Esophagus squamous epithelium (tissue), 5 donors: Measurements from ENCODE around the gene SMIM15. TPM values are rescaled to one million over a fixed set of nuclear protein-coding genes. Genes with fewer than 3 reads are reported as not detected.
"Not testable (repeated sequence)": the region's sequence is repeated elsewhere in the genome, so short reads cannot be mapped to it uniquely, and the experiment has no call there.

Experiments
- DNase-seq: peaks from one replicate; lab custom pipeline; 2025; lab: John Stamatoyannopoulos, UW
- H3K27ac ChIP-seq, 4 donors: fragments of 200-600 bp; sonication (generic); one replicate each; pipeline ENCODE4 v1.5.1; 2016 to 2019; ENCODE audit warnings: mild to moderate bottlenecking in 1 of 4
- H3K27me3 ChIP-seq, 4 donors: fragments of 200-600 bp; sonication (generic); 1 replicate in 3 of 4; 2 replicates in 1 of 4; pipeline versions ENCODE4 v1.5.1 to v1.6.0; 2017 to 2021; ENCODE audit warnings: antibody characterized with exemption in 1 of 4
- H3K36me3 ChIP-seq, 3 donors: fragments of 200-600 bp; sonication (generic); one replicate each; pipeline ENCODE4 v1.5.1; 2016 to 2019
- H3K4me1 ChIP-seq, 3 donors: fragments of 200-600 bp; sonication (generic); one replicate each; pipeline ENCODE4 v1.5.1; 2017 to 2019
- H3K4me3 ChIP-seq, 4 donors: fragments of 200-600 bp; sonication (generic); 1 replicate in 3 of 4; 2 replicates in 1 of 4; pipeline ENCODE4 v1.5.1; 2016 to 2019; ENCODE audit warnings: mild to moderate bottlenecking in 2 of 4, moderate library complexity in 1 of 4
- H3K9me3 ChIP-seq, 3 donors: fragments of 200-600 bp; sonication (generic); one replicate each; pipeline ENCODE4 v1.5.1; 2016 to 2019
- POLR2A ChIP-seq, 4 donors: fragments of 450-650 bp; IDR thresholded peaks; one replicate each; pipeline ENCODE4 v1.6.1; 2017; ENCODE audit warnings: antibody characterized with exemption in 4 of 4, mild to moderate bottlenecking in 4 of 4, moderate library complexity in 3 of 4
- WGBS, 2 donors: methylation state at CpG; one replicate each; pipeline ENCODE4 v1.1.5; 2018; 5-methylcytosine and 5-hydroxymethylcytosine counted together
- intact Hi-C: fragments of 100-400 bp; cut with DNase I; formaldehyde crosslinking; loops from one replicate; pipeline ENCODE4 v1.15.0; 2022
- total RNA-seq, 4 donors: library from RNA; depleted of rRNA; stranded (reverse); fragments of >200 nt; gene quantifications; one replicate each; pipeline ENCODE4 v1.1.0, GENCODE V29; 2016
- TF ChIP-seq, protein P1 (sequence below), 6 experiments: fragments of 450-650 bp in 4 of 6; fragments of 200-600 bp in 2 of 6; sonication (generic) in 2 of 6; IDR thresholded peaks; one replicate each; pipeline ENCODE4 v1.5.1; 2016 to 2019; ENCODE audit warnings: antibody characterized with exemption in 6 of 6, mild to moderate bottlenecking in 4 of 6, moderate library complexity in 4 of 6
- donor health status: DM: yes; HTN: yes; CAD: no.

The SMIM15 gene
- total RNA-seq, 4 donors from 2014 or later, result 33.6 to 48.0 (median 41.5) TPM

DNA sequence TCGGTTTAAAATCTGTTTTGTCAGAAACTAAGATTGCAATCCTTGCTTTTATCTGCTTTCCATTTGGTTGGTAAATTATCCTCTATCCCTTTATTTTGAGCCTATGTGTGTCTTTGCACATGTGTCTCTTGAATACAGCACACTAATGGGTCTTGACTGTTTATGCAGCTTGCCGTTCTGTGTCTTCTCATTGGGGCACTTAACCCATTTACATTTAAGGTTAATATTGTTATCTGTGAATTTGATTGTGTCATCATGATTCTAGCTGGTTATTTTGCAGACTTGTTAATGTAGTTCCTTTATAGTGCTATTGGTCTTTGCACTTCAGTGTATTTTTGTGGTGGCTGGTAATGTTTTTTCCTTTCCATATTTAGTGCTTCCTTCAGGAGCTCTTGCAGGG, 36.3 kb upstream of the SMIM15 start:
- Histone ChIP-seq H3K4me3 (no peak overlapping the region), H3K9me3 (peaks cover 0 to 4% (median 0%) of the 10 kb centered on the region in 3 donors), H3K4me1 (no peaks in the 10 kb centered on the region), H3K27ac (no peak overlapping the region), H3K27me3 (no peaks in the 10 kb centered on the region), H3K36me3 (no peaks in the 10 kb centered on the region)
- intact Hi-C loops, result no loop called here
- no peak for DNase-seq
- TF ChIP-seq, protein P1, sequence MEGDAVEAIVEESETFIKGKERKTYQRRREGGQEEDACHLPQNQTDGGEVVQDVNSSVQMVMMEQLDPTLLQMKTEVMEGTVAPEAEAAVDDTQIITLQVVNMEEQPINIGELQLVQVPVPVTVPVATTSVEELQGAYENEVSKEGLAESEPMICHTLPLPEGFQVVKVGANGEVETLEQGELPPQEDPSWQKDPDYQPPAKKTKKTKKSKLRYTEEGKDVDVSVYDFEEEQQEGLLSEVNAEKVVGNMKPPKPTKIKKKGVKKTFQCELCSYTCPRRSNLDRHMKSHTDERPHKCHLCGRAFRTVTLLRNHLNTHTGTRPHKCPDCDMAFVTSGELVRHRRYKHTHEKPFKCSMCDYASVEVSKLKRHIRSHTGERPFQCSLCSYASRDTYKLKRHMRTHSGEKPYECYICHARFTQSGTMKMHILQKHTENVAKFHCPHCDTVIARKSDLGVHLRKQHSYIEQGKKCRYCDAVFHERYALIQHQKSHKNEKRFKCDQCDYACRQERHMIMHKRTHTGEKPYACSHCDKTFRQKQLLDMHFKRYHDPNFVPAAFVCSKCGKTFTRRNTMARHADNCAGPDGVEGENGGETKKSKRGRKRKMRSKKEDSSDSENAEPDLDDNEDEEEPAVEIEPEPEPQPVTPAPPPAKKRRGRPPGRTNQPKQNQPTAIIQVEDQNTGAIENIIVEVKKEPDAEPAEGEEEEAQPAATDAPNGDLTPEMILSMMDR (IDR thresholded peaks at IDR 0.05), result no peak
- no peak for TF ChIP-seq POLR2A (IDR thresholded peaks at IDR 0.05)
- 89 to 95% methylated on average over 2 of the region's 2 CpGs for WGBS, 2 donors

DNA sequence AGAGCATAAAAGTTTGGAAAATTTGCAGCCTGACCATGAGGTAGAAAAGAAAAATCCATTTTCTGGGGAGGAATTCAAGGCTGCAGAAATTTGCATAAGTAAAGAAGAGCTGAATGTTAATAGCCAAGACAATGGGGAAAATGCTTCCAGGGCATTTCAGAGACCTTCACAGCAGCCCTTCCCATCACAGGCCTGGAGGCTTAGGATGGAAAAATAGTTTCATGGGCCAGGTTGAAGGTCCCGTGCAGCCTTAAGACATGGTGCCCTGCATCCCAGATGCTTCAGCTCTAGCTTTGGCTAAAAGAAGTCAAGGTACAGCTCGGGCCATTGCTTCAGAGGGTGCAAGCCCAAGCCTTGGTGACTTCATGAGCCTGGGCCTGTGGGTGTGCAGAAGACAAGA, 25.6 kb upstream of the SMIM15 start:
- WGBS, 2 donors, result 93 to 100% methylated on average over 1 of the region's 2 CpGs
- intact Hi-C loops, H3K27me3 ChIP-seq, DNase-seq, H3K27ac ChIP-seq, H3K9me3 ChIP-seq, H3K36me3 ChIP-seq, H3K4me1 ChIP-seq, H3K4me3 ChIP-seq: not testable (repeated sequence)

DNA sequence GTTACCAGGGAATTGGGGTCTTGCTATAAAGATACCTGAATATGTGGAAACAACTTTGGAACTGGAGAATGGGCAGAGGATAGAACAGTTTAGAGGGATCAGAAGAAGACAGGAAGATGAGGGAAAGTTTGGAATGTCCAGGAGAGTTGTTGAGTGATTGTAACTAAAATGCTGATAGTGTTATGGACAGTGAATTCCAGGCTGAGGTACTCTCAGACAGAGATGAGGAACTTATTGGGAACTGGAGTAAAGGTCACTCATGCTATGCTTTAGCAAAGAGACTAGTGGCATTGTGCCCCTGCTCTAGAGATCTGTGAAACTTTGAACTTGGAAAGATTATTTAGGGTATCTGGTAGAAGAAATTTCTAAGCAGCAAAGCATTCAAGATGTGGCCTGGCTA, 25.1 kb upstream of the SMIM15 start:
- H3K4me3 ChIP-seq, H3K27ac ChIP-seq, intact Hi-C loops, H3K4me1 ChIP-seq, H3K27me3 ChIP-seq, DNase-seq, H3K9me3 ChIP-seq, H3K36me3 ChIP-seq: not testable (repeated sequence)

DNA sequence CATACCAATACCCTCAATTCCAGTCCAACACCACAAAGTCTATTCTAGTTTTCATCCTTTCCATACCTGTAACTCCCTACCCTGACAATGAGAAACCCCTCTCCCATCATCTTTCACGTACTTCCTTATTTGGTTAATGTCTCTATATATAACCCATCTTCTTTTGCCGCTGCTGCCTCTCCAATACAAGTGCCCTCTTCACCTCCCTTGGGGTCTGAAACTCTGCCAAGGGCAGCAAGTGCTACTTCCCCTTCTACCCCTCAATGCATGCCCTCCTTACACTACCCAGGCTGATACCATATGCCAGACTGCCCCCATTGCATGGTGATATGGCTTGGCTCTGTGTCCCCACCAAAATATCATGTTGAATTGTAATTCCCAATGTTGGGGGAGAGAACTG, 24.4 kb upstream of the SMIM15 start:
- no peak overlapping the region for H3K4me3 ChIP-seq
- DNase-seq, result no peak
- no peak overlapping the region for H3K27ac ChIP-seq
- H3K4me1 ChIP-seq, result peaks cover 0 to under 1% (median 0%) of the 10 kb centered on the region in 3 donors
- H3K36me3 ChIP-seq, result no peaks in the 10 kb centered on the region
- 65 to 84% methylated on average over 2 of the region's 2 CpGs for WGBS, 2 donors
- intact Hi-C loops, result no loop called here
- no peaks in the 10 kb centered on the region for H3K9me3 ChIP-seq
- TF ChIP-seq POLR2A (IDR thresholded peaks at IDR 0.05), result no peak
- TF ChIP-seq, protein P1 (IDR thresholded peaks at IDR 0.05), result no peak
- H3K27me3 ChIP-seq, result no peaks in the 10 kb centered on the region

DNA sequence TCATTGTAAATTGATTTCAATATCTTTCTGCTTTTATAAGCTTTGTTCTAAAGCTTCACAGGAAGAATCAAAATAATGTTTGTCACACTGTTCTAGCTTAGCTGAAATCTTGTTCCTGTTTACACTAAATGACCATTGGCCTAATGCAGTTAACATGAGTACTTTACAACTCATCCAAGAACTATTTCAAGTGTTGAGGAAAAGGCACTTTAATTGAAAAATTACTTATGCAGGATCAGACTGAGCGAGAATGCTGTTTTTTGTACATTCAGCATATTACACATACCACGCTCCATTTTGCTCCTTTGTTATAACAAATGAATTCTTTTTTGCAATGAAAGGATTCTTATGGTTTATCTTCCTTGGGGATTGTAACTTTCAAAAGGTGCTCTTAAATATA, 22.4 kb upstream of the SMIM15 start:
- Histone ChIP-seq H3K27ac (no peak overlapping the region), H3K36me3 (no peaks in the 10 kb centered on the region), H3K4me1 (peaks cover 0 to 16% (median 0%) of the 10 kb centered on the region in 3 donors), H3K4me3 (no peak overlapping the region), H3K27me3 (no peaks in the 10 kb centered on the region), H3K9me3 (no peaks in the 10 kb centered on the region)
- DNase-seq, result no peak
- TF ChIP-seq POLR2A (IDR thresholded peaks at IDR 0.05), result no peak
- TF ChIP-seq, protein P1 (IDR thresholded peaks at IDR 0.05), result no peak
- intact Hi-C loops, result no loop called here
- 92 to 93% methylated on average over 2 of the region's 2 CpGs for WGBS, 2 donors

DNA sequence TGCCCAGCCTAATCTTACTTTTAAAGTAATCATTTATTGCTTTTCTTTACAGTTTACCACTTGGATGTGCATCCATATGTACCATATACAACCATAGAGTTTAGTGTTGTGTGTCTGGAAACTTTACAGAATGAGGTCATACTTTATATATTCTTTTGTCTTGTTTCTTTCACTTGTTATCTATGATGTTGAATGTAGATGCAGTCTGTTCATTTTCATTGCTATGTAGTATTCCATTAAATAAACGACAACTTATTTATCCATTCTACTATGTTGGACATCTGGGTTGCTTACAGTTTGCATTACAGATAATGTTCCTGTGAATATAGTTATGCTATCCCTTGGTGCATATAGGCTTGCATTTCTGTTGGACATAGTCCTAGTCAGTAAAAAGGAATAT, 21.3 kb upstream of the SMIM15 start:
- Histone ChIP-seq H3K9me3 (no peaks in the 10 kb centered on the region), H3K36me3 (no peaks in the 10 kb centered on the region), H3K27me3 (no peaks in the 10 kb centered on the region), H3K4me1 (peaks cover 0 to 26% (median 0%) of the 10 kb centered on the region in 3 donors), H3K27ac (no peak overlapping the region), H3K4me3 (no peak overlapping the region)
- intact Hi-C loops, result no loop called here
- TF ChIP-seq, protein P1 (IDR thresholded peaks at IDR 0.05), result no peak
- no peak for TF ChIP-seq POLR2A (IDR thresholded peaks at IDR 0.05)
- DNase-seq, result no peak
- WGBS, 2 donors, result 93 to 100% methylated on average over 1 of the region's 1 CpG
